AG04450 (cell line): Measurements from ENCODE around the gene OLR1. TPM values are rescaled to one million over a fixed set of nuclear protein-coding genes. Genes with fewer than 3 reads are reported as not detected.

ENCODE experiments used
- CTCF ChIA-PET: fragments of 300-600, 350-600 bp; formaldehyde crosslinking; extraction: SDS; loops from one replicate; lab custom pipeline; 2022; ENCODE audit warnings: antibody characterized with exemption, inconsistent platforms; lab: Charles Lee
- POLR2A ChIA-PET: fragments of 350-600 bp; formaldehyde crosslinking; extraction: SDS; loops from one replicate; lab custom pipeline; 2021; ENCODE audit warnings: antibody characterized with exemption, inconsistent platforms; lab: Yijun Ruan, JAX
- DNase-seq: peaks from one replicate; pipeline ENCODE4 v3.0.0-alpha.2; 2011; ENCODE audit warnings: low read depth, low spot score
- H3K27ac ChIP-seq: one replicate; pipeline ENCODE4 v1.5.1; 2012; ENCODE audit warnings: low read depth, low read length, control low read depth
- H3K27me3 ChIP-seq: one replicate; pipeline ENCODE4 v1.6.0; 2012; ENCODE audit warnings: low read length; ENCODE audit not compliant: control insufficient read depth, insufficient read depth
- H3K4me3 ChIP-seq: 2 replicates; pipeline ENCODE4 v1.5.1; 2011; ENCODE audit warnings: mild to moderate bottlenecking, low read depth, low read length, control low read depth
- H3K9me3 ChIP-seq: 2 replicates; pipeline ENCODE4 v1.5.1; 2012; ENCODE audit warnings: low read length; ENCODE audit not compliant: control insufficient read depth, insufficient read depth
- polyA plus RNA-seq: library from polyadenylated mRNA; depleted of rRNA; stranded (reverse); fragments of >200 nt; gene quantifications from 2 replicates; pipeline ENCODE4 v1.2.3, GENCODE V29; 2011
- TF ChIP-seq, protein P1 (sequence below): IDR thresholded peaks from 2 replicates; pipeline ENCODE4 v1.5.1; 2011; ENCODE audit warnings: low read depth, low read length, control low read depth, inconsistent platforms

Gene OLR1
- polyA plus RNA-seq, 1 experiment, result 15.3 TPM

DNA sequence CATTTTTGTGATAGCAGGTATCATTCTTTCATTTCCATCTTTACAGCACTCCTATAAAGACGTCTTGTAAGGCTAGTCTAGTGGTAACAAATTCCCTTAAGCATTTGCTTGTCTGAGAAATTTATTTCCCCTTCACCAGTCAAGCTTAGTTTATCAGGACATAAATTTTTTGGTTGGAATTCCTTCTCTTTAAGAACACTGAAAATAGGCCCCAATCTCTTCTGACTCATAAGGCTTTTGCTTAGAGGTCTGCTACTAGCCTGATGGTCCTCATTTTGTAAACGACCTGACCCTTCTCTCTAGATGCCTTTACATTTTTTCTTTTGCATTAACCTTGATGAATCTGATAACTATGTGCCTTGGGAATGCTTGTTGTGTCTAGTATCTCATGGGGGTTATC lies 20.3 kb downstream of the OLR1 start:
- ChIA-PET CTCF (interaction anchor here (1.0 to 5.0 kb wide), 10 partner anchors 8 to 402 kb away, joined by 3 to 70 read pairs (median 30); partner anchors contain the start of gene GABARAPL1), POLR2A (no interaction called here)
- TF ChIP-seq, protein P1, sequence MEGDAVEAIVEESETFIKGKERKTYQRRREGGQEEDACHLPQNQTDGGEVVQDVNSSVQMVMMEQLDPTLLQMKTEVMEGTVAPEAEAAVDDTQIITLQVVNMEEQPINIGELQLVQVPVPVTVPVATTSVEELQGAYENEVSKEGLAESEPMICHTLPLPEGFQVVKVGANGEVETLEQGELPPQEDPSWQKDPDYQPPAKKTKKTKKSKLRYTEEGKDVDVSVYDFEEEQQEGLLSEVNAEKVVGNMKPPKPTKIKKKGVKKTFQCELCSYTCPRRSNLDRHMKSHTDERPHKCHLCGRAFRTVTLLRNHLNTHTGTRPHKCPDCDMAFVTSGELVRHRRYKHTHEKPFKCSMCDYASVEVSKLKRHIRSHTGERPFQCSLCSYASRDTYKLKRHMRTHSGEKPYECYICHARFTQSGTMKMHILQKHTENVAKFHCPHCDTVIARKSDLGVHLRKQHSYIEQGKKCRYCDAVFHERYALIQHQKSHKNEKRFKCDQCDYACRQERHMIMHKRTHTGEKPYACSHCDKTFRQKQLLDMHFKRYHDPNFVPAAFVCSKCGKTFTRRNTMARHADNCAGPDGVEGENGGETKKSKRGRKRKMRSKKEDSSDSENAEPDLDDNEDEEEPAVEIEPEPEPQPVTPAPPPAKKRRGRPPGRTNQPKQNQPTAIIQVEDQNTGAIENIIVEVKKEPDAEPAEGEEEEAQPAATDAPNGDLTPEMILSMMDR, result no peak
- no peak overlapping the region for H3K27ac ChIP-seq
- no peaks in the 10 kb centered on the region for H3K27me3 ChIP-seq
- DNase-seq, result no peak
- no peak overlapping the region for H3K4me3 ChIP-seq
- H3K9me3 ChIP-seq, result no peaks in the 10 kb centered on the region

DNA sequence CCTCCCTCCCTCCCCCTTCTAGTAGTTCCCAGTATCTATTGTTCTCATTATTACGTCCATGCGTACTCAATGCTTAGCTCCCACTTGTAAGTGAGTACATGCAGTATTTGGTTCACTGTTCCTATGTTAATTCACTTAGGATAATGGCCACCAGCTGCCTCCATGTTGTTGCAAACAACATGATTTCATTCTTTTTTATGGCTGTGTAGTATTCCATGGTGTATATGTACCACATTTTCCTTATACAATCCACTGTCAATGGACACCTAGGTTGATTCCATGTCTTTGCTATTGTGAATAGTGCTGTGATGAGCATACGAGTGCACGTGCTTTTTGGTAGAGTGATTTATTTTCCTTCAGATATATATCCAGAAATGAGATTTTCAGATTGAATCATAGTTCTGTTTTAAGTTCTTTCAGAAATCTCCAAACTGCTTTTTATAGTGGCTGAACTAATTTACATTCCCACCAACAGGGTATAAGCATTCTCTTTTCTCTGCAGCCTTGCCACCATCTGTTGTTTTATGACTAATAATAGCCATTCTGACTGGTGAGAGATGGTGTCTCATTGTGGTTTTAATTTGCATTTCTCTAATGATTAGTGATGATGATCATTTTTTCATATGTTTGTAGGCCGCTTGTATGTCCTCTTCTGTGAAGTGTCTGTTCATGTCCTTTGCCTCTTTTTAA lies 24.1 kb downstream of the OLR1 start:
- Histone ChIP-seq H3K4me3 (no peak overlapping the region), H3K27me3 (no peaks in the 10 kb centered on the region), H3K27ac (no peak overlapping the region), H3K9me3 (no peaks in the 10 kb centered on the region; the same call in 1 of the 2 replicates)
- TF ChIP-seq, protein P1, result no peak
- ChIA-PET CTCF (interaction anchor here (0.6 to 1.4 kb wide), 2 partner anchors 84 to 405 kb away, joined by 4 to 7 read pairs; no protein-coding TSS in a partner anchor), POLR2A (no interaction called here)
- DNase-seq, result no peak

- H3K9me3 ChIP-seq, result no peaks in the 10 kb centered on the region; the same call in 1 of the 2 replicates
- no peak overlapping the region for H3K27ac ChIP-seq
- DNase-seq, result no peak
- POLR2A ChIA-PET, result no interaction called here
- CTCF ChIA-PET, result interaction anchor here (0.5 to 2.2 kb wide), 11 partner anchors 9 to 400 kb away, joined by 3 to 41 read pairs (median 8); no protein-coding TSS in a partner anchor
- no peak overlapping the region for H3K4me3 ChIP-seq
- no peaks in the 10 kb centered on the region for H3K27me3 ChIP-seq
- TF ChIP-seq, protein P1, result no peak
Observed at GRCh38 chr12:10142976-10143589, 28.8 kb downstream of the OLR1 start.

DNA sequence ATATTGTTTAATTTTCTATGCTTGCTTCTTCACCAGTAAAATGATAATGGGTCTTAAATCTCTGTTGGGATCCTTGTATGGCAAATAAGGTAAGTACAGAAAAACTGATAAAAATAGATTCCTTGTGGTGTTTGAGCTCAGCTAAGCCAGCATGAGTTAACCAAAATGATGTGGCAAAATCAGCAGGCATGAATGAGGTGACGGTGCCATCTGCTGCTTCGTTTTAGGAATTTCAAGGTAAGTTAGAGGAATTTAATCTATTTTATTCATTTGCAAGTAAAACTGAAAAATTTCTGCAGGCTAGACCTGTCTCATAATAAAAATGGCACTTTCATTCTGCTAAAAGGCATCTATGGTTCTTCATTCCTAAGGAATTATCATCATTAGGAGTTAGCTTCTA lies 31.9 kb downstream of the OLR1 start:
- Histone ChIP-seq H3K27ac (no peak overlapping the region), H3K4me3 (no peak overlapping the region), H3K27me3 (no peaks in the 10 kb centered on the region), H3K9me3 (no peaks in the 10 kb centered on the region; the same call in 1 of the 2 replicates)
- DNase-seq, result no peak
- POLR2A ChIA-PET, result no interaction called here
- CTCF ChIA-PET, result interaction anchor here (0.5 to 4.0 kb wide), 26 partner anchors 9 to 1191 kb away, joined by 3 to 122 read pairs (median 5); partner anchors contain the start of genes CLEC12B and CLEC7A
- TF ChIP-seq, protein P1, result peak; percentile 51
